Loucy (cell line): Measurements from ENCODE around the gene DTNBP1.

Source experiments
- H2AFZ ChIP-seq: fragments of 200-600 bp; sonication (generic); 2 replicates; pipeline ENCODE4 v1.6.0; 2016; ENCODE audit warnings: antibody characterized with exemption, mild to moderate bottlenecking, low read length, moderate library complexity
- H3F3A ChIP-seq: fragments of 200-600 bp; 2 replicates; pipeline ENCODE4 v1.6.0; 2016; ENCODE audit warnings: antibody characterized with exemption, low read depth, mild to moderate bottlenecking
- H3K27me3 ChIP-seq: fragments of 200-600 bp; sonication (generic); 2 replicates; pipeline ENCODE4 v1.6.1; 2014; ENCODE audit warnings: low read length, mild to moderate bottlenecking; ENCODE audit not compliant: insufficient read depth, poor library complexity, severe bottlenecking
- H3K36me3 ChIP-seq: fragments of 200-600 bp; sonication (generic); 2 replicates; pipeline ENCODE4 v1.6.1; 2016; ENCODE audit warnings: low read length; ENCODE audit not compliant: insufficient read depth
- H3K4me1 ChIP-seq: fragments of 200-600 bp; sonication (generic); 2 replicates; pipeline ENCODE4 v1.5.1; 2014; ENCODE audit warnings: low read length, mild to moderate bottlenecking; ENCODE audit not compliant: insufficient read depth, poor library complexity, severe bottlenecking
- H3K4me2 ChIP-seq: fragments of 200-600 bp; sonication (generic); 2 replicates; pipeline ENCODE4 v1.6.0; 2014; ENCODE audit warnings: antibody characterized with exemption, low read length, low read depth, mild to moderate bottlenecking; ENCODE audit not compliant: poor library complexity, severe bottlenecking
- H3K4me3 ChIP-seq: fragments of 200-600 bp; sonication (generic); 2 replicates; pipeline ENCODE4 v1.5.1; 2014; ENCODE audit warnings: low read length, mild to moderate bottlenecking, mixed read lengths; ENCODE audit not compliant: poor library complexity, severe bottlenecking
- H3K79me2 ChIP-seq: fragments of 200-600 bp; sonication (generic); 2 replicates; pipeline ENCODE4 v1.6.1; 2014; ENCODE audit warnings: low read length; ENCODE audit not compliant: insufficient read depth
- H3K9ac ChIP-seq: fragments of 200-600 bp; sonication (generic); 2 replicates; pipeline ENCODE4 v1.6.0; 2014; ENCODE audit warnings: mild to moderate bottlenecking, low read depth, low read length, moderate library complexity; ENCODE audit not compliant: poor library complexity, severe bottlenecking
- H3K9me2 ChIP-seq: fragments of 200-600 bp; sonication (generic); replicated peaks from 2 replicates; pipeline ENCODE4 v1.6.1; 2016; ENCODE audit warnings: low read depth, low read length, mixed read lengths
- H3K9me3 ChIP-seq: fragments of 200-600 bp; sonication (generic); 2 replicates; pipeline ENCODE4 v1.6.1; 2014; ENCODE audit warnings: mild to moderate bottlenecking, antibody characterized with exemption, low read length, low read depth; ENCODE audit not compliant: insufficient read depth
- H4K20me1 ChIP-seq: fragments of 200-600 bp; sonication (generic); 2 replicates; pipeline ENCODE4 v1.6.0; 2014; ENCODE audit warnings: antibody characterized with exemption, low read length, mild to moderate bottlenecking; ENCODE audit not compliant: insufficient read depth, poor library complexity, severe bottlenecking
- EZH2phosphoT487 ChIP-seq: fragments of 200-600 bp; IDR thresholded peaks from 2 replicates; pipeline ENCODE4 v1.6.1; 2018; ENCODE audit warnings: antibody characterized with exemption, mild to moderate bottlenecking, moderate library complexity, borderline replicate concordance
- TF ChIP-seq, protein P1 (sequence below): fragments of 200-600 bp; sonication (generic); conservative IDR thresholded peaks from 2 replicates; pipeline ENCODE4 v1.5.1; 2014; ENCODE audit warnings: mild to moderate bottlenecking, antibody characterized with exemption, low read length

DTNBP1 gene

DNA sequence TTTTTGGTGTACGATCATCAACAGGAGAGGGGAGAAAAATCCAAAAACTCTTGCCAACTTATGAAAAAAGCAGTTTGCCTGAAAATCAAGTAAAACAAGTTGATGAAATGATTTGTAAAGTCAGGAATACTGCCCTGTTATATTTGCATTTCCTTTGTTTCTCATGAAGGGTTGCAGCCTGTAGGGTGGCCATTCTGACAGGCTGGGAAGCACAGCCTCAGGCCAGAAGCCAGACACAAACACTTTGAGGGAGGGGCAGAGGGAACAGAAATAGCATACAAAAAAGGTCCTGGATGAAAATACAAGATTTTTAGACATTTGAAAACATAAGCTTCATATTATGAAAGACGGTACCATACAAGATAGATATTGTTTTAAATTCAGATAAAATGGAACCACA is 109.8 kb downstream of the DTNBP1 start:
- no peaks in the 10 kb centered on the region for H3K36me3 ChIP-seq
- peaks cover 57% of the 10 kb centered on the region for H3K4me1 ChIP-seq
- no peaks in the 10 kb centered on the region for H4K20me1 ChIP-seq
- H3K9me3 ChIP-seq, result no peaks in the 10 kb centered on the region
- H3K27me3 ChIP-seq, result no peaks in the 10 kb centered on the region
- no peak overlapping the region for H3K9ac ChIP-seq
- TF ChIP-seq EZH2phosphoT487, result no peak
- TF ChIP-seq, protein P1, sequence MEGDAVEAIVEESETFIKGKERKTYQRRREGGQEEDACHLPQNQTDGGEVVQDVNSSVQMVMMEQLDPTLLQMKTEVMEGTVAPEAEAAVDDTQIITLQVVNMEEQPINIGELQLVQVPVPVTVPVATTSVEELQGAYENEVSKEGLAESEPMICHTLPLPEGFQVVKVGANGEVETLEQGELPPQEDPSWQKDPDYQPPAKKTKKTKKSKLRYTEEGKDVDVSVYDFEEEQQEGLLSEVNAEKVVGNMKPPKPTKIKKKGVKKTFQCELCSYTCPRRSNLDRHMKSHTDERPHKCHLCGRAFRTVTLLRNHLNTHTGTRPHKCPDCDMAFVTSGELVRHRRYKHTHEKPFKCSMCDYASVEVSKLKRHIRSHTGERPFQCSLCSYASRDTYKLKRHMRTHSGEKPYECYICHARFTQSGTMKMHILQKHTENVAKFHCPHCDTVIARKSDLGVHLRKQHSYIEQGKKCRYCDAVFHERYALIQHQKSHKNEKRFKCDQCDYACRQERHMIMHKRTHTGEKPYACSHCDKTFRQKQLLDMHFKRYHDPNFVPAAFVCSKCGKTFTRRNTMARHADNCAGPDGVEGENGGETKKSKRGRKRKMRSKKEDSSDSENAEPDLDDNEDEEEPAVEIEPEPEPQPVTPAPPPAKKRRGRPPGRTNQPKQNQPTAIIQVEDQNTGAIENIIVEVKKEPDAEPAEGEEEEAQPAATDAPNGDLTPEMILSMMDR, result no peak
- H3F3A ChIP-seq, result no peaks in the 10 kb centered on the region
- peaks cover 13% of the 10 kb centered on the region for H3K79me2 ChIP-seq
- H3K4me3 ChIP-seq, result no peak overlapping the region
- H2AFZ ChIP-seq, result no peak overlapping the region
- no peaks in the 10 kb centered on the region for H3K9me2 ChIP-seq
- no peak overlapping the region for H3K4me2 ChIP-seq

DNA sequence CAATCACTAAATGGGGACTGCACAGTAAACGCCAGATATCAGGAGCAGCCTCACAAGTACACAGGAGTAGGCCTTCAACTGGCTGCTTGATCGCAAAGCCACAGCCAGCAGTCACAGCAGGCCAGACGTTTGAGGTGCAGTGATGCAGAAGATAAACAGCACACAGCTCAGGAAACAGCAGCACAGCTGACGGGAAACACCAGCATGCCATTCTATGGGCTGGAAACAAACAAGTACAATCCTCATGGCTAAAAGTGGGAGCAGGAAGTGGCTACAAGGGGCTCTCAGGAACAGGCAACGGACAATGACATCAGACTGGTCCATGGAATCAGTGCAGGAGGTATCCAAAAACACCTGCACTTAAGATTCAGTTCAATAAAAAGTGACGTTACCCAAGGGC is 111.0 kb downstream of the DTNBP1 start:
- TF ChIP-seq, protein P1, result no peak
- TF ChIP-seq EZH2phosphoT487, result no peak
- no peaks in the 10 kb centered on the region for H3K9me3 ChIP-seq
- H2AFZ ChIP-seq, result no peak overlapping the region
- peak overlapping the region; percentile 42 for H3K4me2 ChIP-seq
- H3K9me2 ChIP-seq, result no peaks in the 10 kb centered on the region
- H3F3A ChIP-seq, result no peaks in the 10 kb centered on the region
- H3K4me3 ChIP-seq, result peak overlapping the region; percentile 11
- H3K4me1 ChIP-seq, result peaks cover 51% of the 10 kb centered on the region
- no peaks in the 10 kb centered on the region for H3K36me3 ChIP-seq
- no peaks in the 10 kb centered on the region for H4K20me1 ChIP-seq
- H3K27me3 ChIP-seq, result no peaks in the 10 kb centered on the region
- peaks cover 20% of the 10 kb centered on the region for H3K79me2 ChIP-seq
- H3K9ac ChIP-seq, result no peak overlapping the region

GRCh38 chr6:15551262-15551661 is 111.6 kb downstream of the DTNBP1 start:
- H3K4me3 ChIP-seq, result peak overlapping the region; percentile 11
- H3K4me1 ChIP-seq, result peaks cover 46% of the 10 kb centered on the region
- no peaks in the 10 kb centered on the region for H3F3A ChIP-seq
- peak overlapping the region; percentile 42 for H3K4me2 ChIP-seq
- peaks cover 22% of the 10 kb centered on the region for H3K79me2 ChIP-seq
- H3K9ac ChIP-seq, result peak overlapping the region; percentile 11
- no peaks in the 10 kb centered on the region for H4K20me1 ChIP-seq
- H3K36me3 ChIP-seq, result no peaks in the 10 kb centered on the region
- no peak overlapping the region for H2AFZ ChIP-seq
- no peaks in the 10 kb centered on the region for H3K9me2 ChIP-seq
- H3K27me3 ChIP-seq, result no peaks in the 10 kb centered on the region
- no peaks in the 10 kb centered on the region for H3K9me3 ChIP-seq
- no peak for TF ChIP-seq EZH2phosphoT487

- Histone ChIP-seq H3K4me1 (peaks cover 41% of the 10 kb centered on the region), H3K9ac (peak overlapping the region; percentile 11), H3K27me3 (no peaks in the 10 kb centered on the region), H3K79me2 (peaks cover 24% of the 10 kb centered on the region), H3K4me3 (no peak overlapping the region), H3K9me3 (no peaks in the 10 kb centered on the region), H4K20me1 (no peaks in the 10 kb centered on the region), H3F3A (no peaks in the 10 kb centered on the region), H3K4me2 (no peak overlapping the region), H2AFZ (no peak overlapping the region), H3K9me2 (no peaks in the 10 kb centered on the region), H3K36me3 (no peaks in the 10 kb centered on the region)
- TF ChIP-seq, protein P1, result no peak
- TF ChIP-seq EZH2phosphoT487, result no peak
Observed at GRCh38 chr6:15550546-15551123, 112.2 kb downstream of the DTNBP1 start.
